ENCODE measurements around the gene SH3TC1. TPM values are rescaled to one million over a fixed set of nuclear protein-coding genes. Genes with fewer than 3 reads are reported as not detected.

SH3TC1 gene
- total and polyA plus RNA-seq, 2 of the 13 experiments (the other 11 are each of a cell fraction or from before 2014, with no cell fraction given) = 14.9 to 21.8 TPM

GRCh38 chr4:8156617-8157016 lies 42.5 kb upstream of the SH3TC1 start:
- H3K27ac ChIP-seq (ENCODE audit: extremely low read length, insufficient read depth, low read length) = no peak overlapping the region
- no peak overlapping the region for H3K4me2 ChIP-seq (ENCODE audit: low read depth, low read length)
- in situ Hi-C loops (cut with HindIII; ENCODE audit: extremely low pct_ligation_motif_present, low pct_unique_long_range_greater_than_20kb) = no loop called here
- H2AFZ ChIP-seq (ENCODE audit: low read length) = no peak overlapping the region
- peak; percentile 12 for DNase-seq (ENCODE audit: low spot score)
- CTCF ChIA-PET (ENCODE audit: low intra/inter-chr PET ratio, low total read pairs) = no interaction called here
- POLR2A ChIA-PET = no interaction called here
- peaks cover 12 to 58% of the 10 kb centered on the region in 2 experiments for H3K27me3 ChIP-seq (ENCODE audit: control insufficient read depth in 1 of 2, insufficient read depth in 2 of 2, low read length in 2 of 2)
- H3K9ac ChIP-seq (ENCODE audit: insufficient read depth, low read depth, low read length) = no peak overlapping the region
- intact Hi-C loops (cut with micrococcal nuclease; ENCODE audit: unreplicated experiment) = no loop called here
- no peak for FAIRE-seq
- BruUV-seq (replicated peaks) = no TSS peak
- no peaks in the 10 kb centered on the region for H3K79me2 ChIP-seq (ENCODE audit: insufficient read depth, low read length)
- no peaks in the 10 kb centered on the region for H3K9me3 ChIP-seq (ENCODE audit: low read length)
- ATAC-seq = no peak
- TF ChIP-seq ZNF597 (CRISPR knock-in tag; IDR thresholded peaks at IDR 0.05) (no peak), ZKSCAN1 (IDR thresholded peaks at IDR 0.05; ENCODE audit: low read length) (no peak), NFYC (CRISPR knock-in tag; IDR thresholded peaks at IDR 0.05) (no peak), SP4 (CRISPR knock-in tag; IDR thresholded peaks at IDR 0.05) (no peak), ZFX (CRISPR knock-in tag; IDR thresholded peaks at IDR 0.05; ENCODE audit: low read depth) (no peak), ZNF605 (CRISPR knock-in tag; IDR thresholded peaks at IDR 0.05) (no peak), CREB3 (CRISPR knock-in tag; IDR thresholded peaks at IDR 0.05) (no peak)
- no peak overlapping the region for H3K4me3 ChIP-seq (replicated peaks in 1 of 3; ENCODE audit: insufficient read depth in 1 of 3, low read depth in 2 of 3, low read length in 3 of 3)
- peaks cover 7% of the 10 kb centered on the region; the same call in 1 of the 2 replicates for H3K4me1 ChIP-seq (ENCODE audit: insufficient read depth, low read length)
- no peaks in the 10 kb centered on the region for H3K36me3 ChIP-seq (replicated peaks in 1 of 2; ENCODE audit: control insufficient read depth in 1 of 2, insufficient read depth in 2 of 2, low read length in 2 of 2)
- H4K20me1 ChIP-seq (ENCODE audit: insufficient read depth, low read length) = no peaks in the 10 kb centered on the region
- no CpG with 5 or more reads among the region's 8 CpGs for WGBS (ENCODE audit: low lambda C conversion rate)

GRCh38 chr4:8157496-8157895 lies 41.6 kb upstream of the SH3TC1 start:
- Histone ChIP-seq H3K79me2 (ENCODE audit: insufficient read depth, low read length) (no peaks in the 10 kb centered on the region), H3K27ac (ENCODE audit: extremely low read length, insufficient read depth, low read length) (no peak overlapping the region), H3K9me3 (ENCODE audit: low read length) (no peaks in the 10 kb centered on the region), H2AFZ (ENCODE audit: low read length) (no peak overlapping the region), H3K27me3 (ENCODE audit: control insufficient read depth in 1 of 2, insufficient read depth in 2 of 2, low read length in 2 of 2) (peaks cover 12 to 60% of the 10 kb centered on the region in 2 experiments), H3K4me2 (ENCODE audit: low read depth, low read length) (no peak overlapping the region), H3K9ac (ENCODE audit: insufficient read depth, low read depth, low read length) (no peak overlapping the region), H3K4me1 (ENCODE audit: insufficient read depth, low read length) (peaks cover 7% of the 10 kb centered on the region; the same call in 1 of the 2 replicates), H4K20me1 (ENCODE audit: insufficient read depth, low read length) (no peaks in the 10 kb centered on the region), H3K36me3 (replicated peaks in 1 of 2; ENCODE audit: control insufficient read depth in 1 of 2, insufficient read depth in 2 of 2, low read length in 2 of 2) (no peaks in the 10 kb centered on the region), H3K4me3 (replicated peaks in 1 of 3; ENCODE audit: insufficient read depth in 1 of 3, low read depth in 2 of 3, low read length in 3 of 3) (0 out of 6 replicates have a peak overlapping the region, but pooled peaks of 1 of the 3 experiments have one; percentile 76)
- WGBS (ENCODE audit: low lambda C conversion rate) = 63% methylated on average over 12 of the region's 15 CpGs
- CTCF ChIA-PET (ENCODE audit: low intra/inter-chr PET ratio, low total read pairs) = no interaction called here
- no peak for ATAC-seq
- TF ChIP-seq MTA1 (CRISPR knock-in tag; IDR thresholded peaks at IDR 0.05; ENCODE audit: borderline replicate concordance) = no peak
- no peak for TF ChIP-seq ZNF232 (CRISPR knock-in tag; IDR thresholded peaks at IDR 0.05; ENCODE audit: borderline replicate concordance)
- DNase-seq (ENCODE audit: low spot score) = no peak
- in situ Hi-C loops (cut with HindIII; ENCODE audit: extremely low pct_ligation_motif_present, low pct_unique_long_range_greater_than_20kb) (no loop called here), intact Hi-C loops (cut with micrococcal nuclease; ENCODE audit: unreplicated experiment) (no loop called here)
- no TSS peak for BruUV-seq (replicated peaks)
- FAIRE-seq = no peak
- POLR2A ChIA-PET = no interaction called here

All from HepG2 (cell line).